Tibial artery (tissue), 4 donors: ENCODE measurements around the gene ELP4.

Source experiments
- DNase-seq, 2 donors: peaks; one replicate each; pipeline ENCODE4 v3.0.0-alpha.2; 2019
- H3K27ac ChIP-seq, 2 donors: fragments of 200-600 bp; sonication (generic) in 1 of 2; 1 replicate in 1 of 2; 2 replicates in 1 of 2; pipeline ENCODE4 v1.5.1; 2018 to 2019; ENCODE audit warnings: mild to moderate bottlenecking in 1 of 2
- H3K27me3 ChIP-seq, 2 donors: fragments of 200-600 bp; sonication (generic) in 1 of 2; one replicate each; pipeline versions ENCODE4 v1.5.1 to v1.6.0; 2016 to 2019
- H3K36me3 ChIP-seq, 3 donors: fragments of 200-600 bp; sonication (generic) in 2 of 3; one replicate each; pipeline ENCODE4 v1.5.1; 2016 to 2019; ENCODE audit warnings: mild to moderate bottlenecking in 2 of 3
- H3K4me1 ChIP-seq, 4 donors: fragments of 200-600 bp; sonication (generic) in 2 of 4; 1 replicate in 3 of 4; 2 replicates in 1 of 4; pipeline ENCODE4 v1.5.1; 2016 to 2019
- H3K4me3 ChIP-seq, 2 donors: fragments of 200-600 bp; sonication (generic) in 1 of 2; 1 replicate in 1 of 2; 2 replicates in 1 of 2; pipeline ENCODE4 v1.5.1; 2018 to 2019; ENCODE audit warnings: mild to moderate bottlenecking in 2 of 2
- H3K9me3 ChIP-seq, 3 donors: fragments of 200-600 bp; sonication (generic) in 1 of 3; one replicate each; pipeline ENCODE4 v1.5.1; 2016 to 2019
- intact Hi-C: fragments of 100-400 bp; cut with DNase I; formaldehyde crosslinking; loops from one replicate; pipeline ENCODE4 v1.15.0; 2023; ENCODE audit warnings: low total_unique reads
- TF ChIP-seq, protein P1 (sequence below), 2 experiments: fragments of 200-600 bp in 1 of 2; fragments of 450-650 bp in 1 of 2; IDR thresholded peaks; one replicate each; pipeline ENCODE4 v1.5.1; 2017 to 2019; ENCODE audit warnings: antibody characterized with exemption in 2 of 2, mild to moderate bottlenecking in 1 of 2, moderate library complexity in 1 of 2

The ELP4 gene

DNA sequence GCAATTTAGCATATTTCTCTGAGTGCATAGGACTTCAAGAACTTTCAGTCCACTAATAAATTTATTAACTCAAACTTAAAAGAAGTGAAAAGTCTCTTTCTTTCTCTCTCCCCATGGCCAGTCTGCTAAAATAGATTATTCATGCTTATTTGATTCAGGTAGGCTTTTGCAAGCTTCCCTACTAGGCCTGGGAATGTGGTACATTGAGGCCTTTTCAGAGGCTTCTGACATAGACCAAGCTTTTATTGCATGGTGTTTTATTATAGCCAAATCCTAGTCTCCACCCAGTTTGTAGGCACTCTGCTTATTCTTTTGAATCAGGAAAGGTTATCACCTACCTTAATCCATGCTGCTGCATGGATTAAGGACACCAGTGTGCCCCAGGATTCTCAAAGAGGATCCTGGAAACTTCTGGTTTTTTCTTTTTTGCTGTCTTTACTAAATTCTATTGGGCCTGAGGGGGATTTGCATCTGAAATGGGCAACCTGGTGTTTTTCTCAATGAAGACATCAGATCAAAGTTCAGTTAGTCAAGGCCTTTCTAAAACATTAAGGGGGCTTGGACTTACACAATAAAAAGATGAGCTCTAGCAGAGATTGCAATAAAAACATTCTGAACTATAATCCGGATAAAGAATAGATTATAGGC lies 92.2 kb downstream of the ELP4 start:
- Histone ChIP-seq H3K4me3 (no peak overlapping the region), H3K36me3 (peaks cover 0 to under 1% (median 0%) of the 10 kb centered on the region in 3 donors), H3K27ac (no peak overlapping the region), H3K9me3 (no peaks in the 10 kb centered on the region), H3K4me1 (no peaks in the 10 kb centered on the region), H3K27me3 (no peaks in the 10 kb centered on the region)
- intact Hi-C loops, result no loop called here
- TF ChIP-seq, protein P1, sequence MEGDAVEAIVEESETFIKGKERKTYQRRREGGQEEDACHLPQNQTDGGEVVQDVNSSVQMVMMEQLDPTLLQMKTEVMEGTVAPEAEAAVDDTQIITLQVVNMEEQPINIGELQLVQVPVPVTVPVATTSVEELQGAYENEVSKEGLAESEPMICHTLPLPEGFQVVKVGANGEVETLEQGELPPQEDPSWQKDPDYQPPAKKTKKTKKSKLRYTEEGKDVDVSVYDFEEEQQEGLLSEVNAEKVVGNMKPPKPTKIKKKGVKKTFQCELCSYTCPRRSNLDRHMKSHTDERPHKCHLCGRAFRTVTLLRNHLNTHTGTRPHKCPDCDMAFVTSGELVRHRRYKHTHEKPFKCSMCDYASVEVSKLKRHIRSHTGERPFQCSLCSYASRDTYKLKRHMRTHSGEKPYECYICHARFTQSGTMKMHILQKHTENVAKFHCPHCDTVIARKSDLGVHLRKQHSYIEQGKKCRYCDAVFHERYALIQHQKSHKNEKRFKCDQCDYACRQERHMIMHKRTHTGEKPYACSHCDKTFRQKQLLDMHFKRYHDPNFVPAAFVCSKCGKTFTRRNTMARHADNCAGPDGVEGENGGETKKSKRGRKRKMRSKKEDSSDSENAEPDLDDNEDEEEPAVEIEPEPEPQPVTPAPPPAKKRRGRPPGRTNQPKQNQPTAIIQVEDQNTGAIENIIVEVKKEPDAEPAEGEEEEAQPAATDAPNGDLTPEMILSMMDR (IDR thresholded peaks at IDR 0.05), result no peak
- DNase-seq, result no peak

DNA sequence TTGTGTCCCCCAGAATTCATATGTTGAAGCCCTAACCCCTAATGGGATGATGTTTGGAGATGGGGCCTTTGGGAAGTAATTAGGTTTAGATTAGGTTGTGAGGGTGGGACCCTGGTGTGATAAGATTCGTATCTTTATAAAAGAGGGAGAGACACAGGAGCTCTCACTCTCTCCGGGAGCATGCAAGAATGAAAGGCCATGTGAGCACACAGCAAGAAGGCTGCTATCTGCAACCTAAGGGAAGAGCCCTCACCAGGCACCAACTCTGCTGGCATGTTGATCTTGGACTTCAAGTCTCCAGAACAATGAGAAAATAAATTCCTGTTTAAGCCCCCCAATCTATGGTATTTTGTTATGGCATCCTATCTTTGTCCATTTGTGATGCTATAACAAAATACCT lies 97.3 kb downstream of the ELP4 start:
- intact Hi-C loops, result no loop called here
- H3K4me1 ChIP-seq, result no peaks in the 10 kb centered on the region
- H3K27me3 ChIP-seq, result no peaks in the 10 kb centered on the region
- H3K27ac ChIP-seq, result no peak overlapping the region
- peaks cover 0 to 7% (median 0%) of the 10 kb centered on the region in 3 donors for H3K36me3 ChIP-seq
- no peaks in the 10 kb centered on the region for H3K9me3 ChIP-seq
- no peak overlapping the region for H3K4me3 ChIP-seq
- DNase-seq, result no peak
- TF ChIP-seq, protein P1 (IDR thresholded peaks at IDR 0.05), result no peak

DNA sequence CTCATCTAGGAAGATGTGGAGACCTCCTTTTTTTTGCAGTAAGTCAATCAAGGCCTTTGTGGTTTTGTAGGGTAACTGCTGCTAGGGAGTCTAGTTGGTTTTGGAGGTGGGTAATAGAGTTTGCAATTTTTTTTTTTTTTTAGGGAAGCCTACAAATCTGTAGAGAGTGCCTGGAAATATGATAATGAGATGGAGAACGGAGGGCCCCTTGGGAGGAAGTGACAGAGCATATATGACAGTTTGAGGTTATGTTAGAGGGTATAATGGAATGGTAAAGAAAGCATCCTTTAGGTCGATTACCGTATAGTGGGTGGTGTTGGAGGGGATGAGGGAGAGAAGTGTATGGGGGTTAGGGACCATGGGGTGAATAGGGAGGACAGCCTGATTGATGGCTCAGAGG lies 98.3 kb downstream of the ELP4 start:
- no peaks in the 10 kb centered on the region for H3K4me1 ChIP-seq
- peaks cover 0 to 7% (median 0%) of the 10 kb centered on the region in 3 donors for H3K36me3 ChIP-seq
- H3K27me3 ChIP-seq, result no peaks in the 10 kb centered on the region
- no peak overlapping the region for H3K4me3 ChIP-seq
- no peak overlapping the region for H3K27ac ChIP-seq
- intact Hi-C loops, result no loop called here
- no peak for DNase-seq
- no peaks in the 10 kb centered on the region for H3K9me3 ChIP-seq
- TF ChIP-seq, protein P1 (IDR thresholded peaks at IDR 0.05), result no peak

DNA sequence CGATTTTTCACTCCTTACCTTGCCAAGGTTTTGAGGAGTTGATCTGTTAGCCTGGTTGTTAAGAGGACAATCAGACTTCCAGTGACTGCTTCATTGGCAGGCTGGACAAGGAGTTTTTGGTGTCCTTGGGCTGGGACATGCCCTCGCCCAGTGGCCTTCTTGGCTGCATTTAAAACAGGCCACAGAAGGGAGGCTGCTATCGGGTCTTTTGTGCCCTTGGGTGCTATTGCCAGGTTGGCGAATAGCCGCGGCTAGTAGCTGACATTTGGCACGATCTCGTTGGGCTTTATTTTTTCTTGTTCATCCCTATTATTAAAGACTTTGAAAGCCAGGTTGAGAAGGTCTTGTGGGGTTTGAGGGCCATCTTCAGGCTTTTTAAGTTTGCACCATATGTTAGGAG lies 99.4 kb downstream of the ELP4 start:
- intact Hi-C loops, result no loop called here
- Histone ChIP-seq H3K9me3 (no peaks in the 10 kb centered on the region), H3K27ac (no peak overlapping the region), H3K4me3 (no peak overlapping the region), H3K36me3 (peaks cover 0 to 7% (median 0%) of the 10 kb centered on the region in 3 donors), H3K27me3 (no peaks in the 10 kb centered on the region), H3K4me1 (no peaks in the 10 kb centered on the region)
- TF ChIP-seq, protein P1 (IDR thresholded peaks at IDR 0.05), result no peak
- no peak for DNase-seq

DNA sequence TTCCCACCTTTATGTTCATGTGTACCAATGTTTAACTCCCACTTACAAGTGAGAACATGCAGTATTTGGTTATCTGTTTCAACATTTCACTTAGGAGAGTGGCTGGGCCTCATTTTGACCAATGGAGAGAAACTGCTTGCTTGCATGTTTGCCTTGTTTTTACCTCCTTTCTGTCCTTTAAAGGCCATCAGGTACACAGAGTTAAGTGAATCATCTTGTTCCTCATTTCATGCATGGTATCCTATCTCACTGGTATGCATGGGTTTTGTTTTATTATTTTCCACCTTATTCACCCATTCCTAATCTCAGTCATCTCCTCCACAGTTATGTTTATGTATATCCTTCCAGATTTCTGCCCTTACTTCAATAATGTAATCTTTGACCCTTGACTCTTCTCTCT lies 101.0 kb downstream of the ELP4 start:
- TF ChIP-seq, protein P1 (IDR thresholded peaks at IDR 0.05), result no peak
- Histone ChIP-seq H3K36me3 (peaks cover 0 to 7% (median 0%) of the 10 kb centered on the region in 3 donors), H3K9me3 (no peaks in the 10 kb centered on the region), H3K4me3 (no peak overlapping the region), H3K4me1 (no peaks in the 10 kb centered on the region), H3K27ac (no peak overlapping the region), H3K27me3 (no peaks in the 10 kb centered on the region)
- intact Hi-C loops, result no loop called here
- no peak for DNase-seq

DNA sequence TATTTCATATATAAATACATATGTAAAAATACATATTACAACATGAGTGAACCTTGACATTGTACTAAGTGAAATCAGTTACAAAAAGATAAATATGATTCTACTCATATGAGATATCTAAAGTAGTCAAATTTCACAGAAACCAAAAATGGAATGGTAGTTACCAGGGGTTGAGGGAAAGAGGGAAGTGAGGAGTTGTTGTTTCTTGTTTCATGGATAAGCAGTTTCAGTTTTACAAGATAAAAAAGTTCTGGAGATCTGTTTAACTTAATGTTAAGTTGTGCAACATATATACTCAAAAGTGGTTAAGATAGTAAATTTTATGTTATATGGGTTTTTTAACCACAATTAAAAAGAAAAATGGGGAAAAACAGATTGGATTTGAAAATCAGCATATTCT lies 107.7 kb downstream of the ELP4 start:
- no peak overlapping the region for H3K27ac ChIP-seq
- TF ChIP-seq, protein P1 (IDR thresholded peaks at IDR 0.05), result no peak
- no peaks in the 10 kb centered on the region for H3K27me3 ChIP-seq
- peaks cover 0 to 4% (median 0%) of the 10 kb centered on the region in 3 donors for H3K36me3 ChIP-seq
- intact Hi-C loops, result no loop called here
- H3K9me3 ChIP-seq, result no peaks in the 10 kb centered on the region
- no peaks in the 10 kb centered on the region for H3K4me1 ChIP-seq
- no peak for DNase-seq
- H3K4me3 ChIP-seq, result no peak overlapping the region
